Smooth muscle cell of trachea (primary cell): ENCODE measurements around the gene LDHA. TPM values are rescaled to one million over a fixed set of nuclear protein-coding genes. Genes with fewer than 3 reads are reported as not detected.

ENCODE experiments used
- total RNA-seq: library from RNA; depleted of rRNA; stranded (reverse); fragments of >200 nt; gene quantifications from 2 replicates; pipeline ENCODE4 v1.2.1, GENCODE V29; 2014

The LDHA gene
- total RNA-seq = 484 and 1,145 TPM in 2 replicates

GRCh38 chr11:18394275-18394927, at the start of gene LDHA:
TSS of gene LDHA (plus strand) at chr11:18394563. CDS start at chr11:18396843, 2,280 bp downstream.

GRCh38 chr11:18455686-18456372, 61.5 kb downstream of the LDHA start, which contains the start of gene LDHAL6A:
TSS of gene LDHAL6A (plus strand) at chr11:18455856. CDS start at chr11:18456681, 825 bp downstream.

Other genes starting within 250 kb of the LDHA start
- not detected in 2 replicates for gene MRGPRX4, start 221.7 kb upstream of the LDHA start, total RNA-seq
- not detected in 2 replicates for gene SAA4, start 157.8 kb upstream of the LDHA start, total RNA-seq
- not detected in 2 replicates for gene SAA2, start 145.9 kb upstream of the LDHA start, total RNA-seq
- not detected in 2 replicates for gene SAA1, start 128.3 kb upstream of the LDHA start, total RNA-seq
- gene HPS5, start 72.4 kb upstream of the LDHA start, total RNA-seq = 39.0 and 39.7 TPM in 2 replicates
- 91.8 and 95.4 TPM in 2 replicates for gene GTF2H1, start 72.0 kb upstream of the LDHA start, total RNA-seq
- gene LDHC, start 17.8 kb downstream of the LDHA start, total RNA-seq = 0.50 TPM in 1 of 2 replicates, not detected in the other
- gene LDHAL6A, start 61.3 kb downstream of the LDHA start, total RNA-seq = not detected in 2 replicates
- 58.9 and 69.4 TPM in 2 replicates for gene TSG101, start 132.4 kb downstream of the LDHA start, total RNA-seq
- 28.9 and 34.0 TPM in 2 replicates for gene UEVLD, start 194.2 kb downstream of the LDHA start, total RNA-seq
- 0.50 and 0.58 TPM in 2 replicates for gene MISFA, start 205.2 kb downstream of the LDHA start, total RNA-seq
- 19.5 and 26.8 TPM in 2 replicates for gene SPTY2D1, start 239.8 kb downstream of the LDHA start, total RNA-seq